GM12878 (cell line): ENCODE measurements around the gene ITGB2. TPM values are rescaled to one million over a fixed set of nuclear protein-coding genes. Genes with fewer than 3 reads are reported as not detected.

Experiments used
- ATAC-seq: fragments of 200-7000 bp; cut with Tn5 transposase; 3 replicates; pipeline ENCODE4 v1.9.1; 2020; ENCODE audit warnings: mild to moderate bottlenecking, moderate library complexity
- BruUV-seq: library from RNA; stranded (reverse); fragments of 400-500 nt; replicated peaks from 2 replicates; lab custom pipeline; 2021; lab: Mats Ljungman, UMichigan
- CTCF ChIA-PET: fragments of 300-600 bp; sonication (Branson Sonifier 250); formaldehyde crosslinking; extraction: SDS; loops from one replicate; lab custom pipeline; 2021; ENCODE audit warnings: inconsistent platforms; lab: Yijun Ruan, JAX
- POLR2A ChIA-PET: fragments of 350-600 bp; formaldehyde crosslinking; extraction: SDS; loops from one replicate; lab custom pipeline; 2021; ENCODE audit warnings: inconsistent platforms; lab: Charles Lee
- RAD21 ChIA-PET: fragments of 300-600 bp; sonication (Branson Sonifier 250); formaldehyde crosslinking; loops from one replicate; lab custom pipeline; 2023; ENCODE audit warnings: antibody characterized with exemption; ENCODE audit not compliant: unreplicated experiment; lab: Charles Lee
- SMC1A ChIA-PET: fragments of 300-600 bp; sonication (Branson Sonifier 250); formaldehyde crosslinking; loops from one replicate; lab custom pipeline; 2023; ENCODE audit not compliant: unreplicated experiment, uncharacterized antibody; lab: Charles Lee
- DNase-seq: peaks from one replicate; pipeline ENCODE4 v3.0.0-alpha.2; 2011; ENCODE audit warnings: low read depth, low spot score
- FAIRE-seq: peaks from 3 replicates; lab custom pipeline; 2011; peaks lifted over from hg19 to GRCh38; lab: Jason Lieb, UNC
- H2AFZ ChIP-seq: 2 replicates; pipeline ENCODE4 v1.6.0; 2011; ENCODE audit warnings: low read depth, low read length, control low read depth; ENCODE audit not compliant: control insufficient read depth
- H3K27ac ChIP-seq: 2 replicates; pipeline ENCODE4 v1.5.1; 2011; ENCODE audit warnings: control low read depth; ENCODE audit not compliant: control insufficient read depth, insufficient read depth
- H3K27me3 ChIP-seq, 2 experiments: replicated peaks in 1 of 2; 2 replicates each; pipeline versions ENCODE4 v1.6.0 to v1.6.1; 2011; ENCODE audit warnings: low read length in 1 of 2; ENCODE audit not compliant: control insufficient read depth in 2 of 2, insufficient read depth in 2 of 2
- H3K36me3 ChIP-seq, 2 experiments: 2 replicates each; pipeline ENCODE4 v1.5.1; 2011; ENCODE audit warnings: low read length in 1 of 2; ENCODE audit not compliant: control insufficient read depth in 2 of 2, insufficient read depth in 2 of 2
- H3K4me1 ChIP-seq: 2 replicates; pipeline ENCODE4 v1.6.1; 2011; ENCODE audit warnings: mild to moderate bottlenecking, low read length, moderate library complexity, mixed read lengths; ENCODE audit not compliant: control insufficient read depth, insufficient read depth
- H3K4me2 ChIP-seq: 2 replicates; pipeline ENCODE4 v1.6.0; 2011; ENCODE audit warnings: control low read depth; ENCODE audit not compliant: control insufficient read depth, insufficient read depth
- H3K4me3 ChIP-seq: fragments of 200-600 bp; sonication (generic); 2 replicates; pipeline ENCODE4 v1.5.1; 2016
- H3K79me2 ChIP-seq: 2 replicates; pipeline ENCODE4 v1.6.0; 2011; ENCODE audit warnings: low read length; ENCODE audit not compliant: control insufficient read depth, insufficient read depth
- H3K9ac ChIP-seq: 2 replicates; pipeline ENCODE4 v1.8.0; 2011; ENCODE audit warnings: low read length, control low read depth, mixed read lengths; ENCODE audit not compliant: control insufficient read depth, insufficient read depth
- H3K9me3 ChIP-seq: replicated peaks from 3 replicates; pipeline ENCODE4 v1.5.1; 2011; ENCODE audit warnings: mild to moderate bottlenecking, low read length; ENCODE audit not compliant: control insufficient read depth, insufficient read depth
- H4K20me1 ChIP-seq: 2 replicates; pipeline ENCODE4 v1.6.0; 2011; ENCODE audit not compliant: control insufficient read depth, insufficient read depth
- ATF7 ChIP-seq: fragments of 450-650 bp; IDR thresholded peaks from 2 replicates; pipeline ENCODE4 v1.6.1; 2016; ENCODE audit warnings: low read depth, mild to moderate bottlenecking
- BCLAF1 ChIP-seq: fragments of 450-650 bp; IDR thresholded peaks from 2 replicates; pipeline ENCODE4 v1.6.1; 2017; ENCODE audit warnings: antibody characterized with exemption, mild to moderate bottlenecking, moderate library complexity
- ELK1 ChIP-seq: IDR thresholded peaks from 2 replicates; pipeline ENCODE4 v1.6.1; 2012; ENCODE audit warnings: low read depth, low read length, improper control_type of control experiment
- NR2F1 ChIP-seq: fragments of 450-650 bp; conservative IDR thresholded peaks from 2 replicates; pipeline ENCODE4 v1.6.1; 2017; ENCODE audit warnings: mild to moderate bottlenecking
- POLR2AphosphoS5 ChIP-seq: IDR thresholded peaks from 2 replicates; pipeline ENCODE4 v1.6.1; 2011; ENCODE audit warnings: mild to moderate bottlenecking, low read length, inconsistent platforms
- ZBTB40 ChIP-seq: fragments of 450-650 bp; IDR thresholded peaks from 2 replicates; pipeline ENCODE4 v1.6.1; 2016; ENCODE audit warnings: mild to moderate bottlenecking, moderate library complexity, borderline replicate concordance
- WGBS: methylation state at CpG from one replicate; pipeline ENCODE4 v1.1.6; 2016; ENCODE audit warnings: low lambda C conversion rate; ENCODE audit not compliant: insufficient replicate concordance, insufficient coverage; ENCODE audit errors: missing lambda C conversion rate; 5-methylcytosine and 5-hydroxymethylcytosine counted together
- in situ Hi-C: fragments of 300-500 bp; cut with MboI; formaldehyde crosslinking; loops from 9 replicates; pipeline ENCODE4 v1.14.3; 2018; ENCODE audit warnings: mixed read lengths
- intact Hi-C: fragments of 100-400 bp; cut with micrococcal nuclease; formaldehyde crosslinking; loops from one replicate; pipeline ENCODE4 v1.14.2; 2022; ENCODE audit not compliant: unreplicated experiment
- polyA plus RNA-seq, 11 experiments: library from polyadenylated mRNA; depleted of rRNA in 4 of 11; unstranded in 6 of 11; stranded (reverse) in 5 of 11; fragments of >200 nt; fragmentation: Nextera tagmentation in 4 of 11; fragmentation: Illumina TruSeq in 1 of 11; extraction: Ambion mirVana in 4 of 11; extraction: Trizol in 1 of 11; gene quantifications; 1 replicate in 1 of 11; 2 replicates in 10 of 11; pipeline versions ENCODE4 v1.2.1 to v1.2.3, GENCODE V29; 2011 to 2016; ENCODE audit warnings: inconsistent platforms in 2 of 11, missing spikeins in 2 of 11, low read depth in 1 of 11
- total RNA-seq, 4 experiments: library from RNA; depleted of rRNA in 3 of 4; stranded (reverse); fragments of >200 nt in 3 of 4; fragmentation: Illumina TruSeq in 1 of 4; extraction: Trizol in 1 of 4; gene quantifications; 2 replicates each; pipeline versions ENCODE4 v1.2.1 to v1.2.3, GENCODE V29; 2013 to 2021
- TF ChIP-seq, protein P1 (sequence below): fragments of 450-650 bp; IDR thresholded peaks from 2 replicates; pipeline ENCODE4 v1.6.1; 2017; ENCODE audit warnings: mild to moderate bottlenecking, moderate library complexity

Gene ITGB2
- total and polyA plus RNA-seq, 10 of the 15 experiments (the other 5 are each of a cell fraction or from before 2014, with no cell fraction given), result 8.0 to 172 (median 58.9) TPM

DNA sequence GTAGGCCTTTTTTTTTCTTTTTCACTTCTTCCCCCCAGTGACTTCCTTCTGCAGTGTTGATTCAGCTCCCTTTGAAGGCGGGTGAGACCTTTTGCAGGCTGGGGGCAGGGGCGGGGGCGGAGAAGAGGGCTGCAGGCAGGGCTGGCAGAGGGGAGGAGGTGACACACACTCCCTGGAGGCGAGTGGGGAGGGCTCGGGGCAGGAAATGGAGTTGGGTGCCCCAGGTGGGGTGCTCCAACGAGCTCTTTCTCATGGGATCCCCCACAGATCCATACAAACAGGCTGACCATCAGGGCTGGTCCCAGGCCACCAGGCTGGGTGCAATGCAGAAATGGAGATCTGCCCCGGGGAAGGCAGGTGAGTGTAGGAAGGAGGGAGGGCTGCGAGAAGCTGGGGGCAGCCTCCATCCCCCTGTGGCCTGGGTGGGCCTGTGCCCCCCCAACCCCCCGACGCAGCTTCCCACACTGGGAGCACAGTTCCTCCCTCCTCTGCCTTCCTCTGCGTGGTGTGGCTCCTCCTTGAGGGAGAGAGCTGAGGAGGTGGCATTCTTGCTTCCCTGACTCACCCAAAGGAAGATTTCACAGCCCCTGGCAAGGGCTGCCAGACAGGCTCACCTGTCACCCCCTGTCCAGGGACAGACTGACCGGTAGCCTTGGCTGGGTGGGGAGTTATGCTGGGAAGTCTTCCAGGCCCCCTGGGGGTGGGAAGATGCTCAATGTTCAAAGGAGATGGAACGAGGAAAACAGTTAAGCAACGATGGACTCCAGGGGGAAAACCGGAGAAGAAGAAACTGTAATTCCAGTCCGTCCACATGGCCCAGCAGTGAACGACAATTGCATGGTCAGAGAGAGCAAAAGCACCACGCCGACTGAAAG is 7.1 kb upstream of the ITGB2 start:
- intact Hi-C loops, result no loop called here
- TF ChIP-seq BCLAF1, result no peak
- TF ChIP-seq POLR2AphosphoS5, result peak; percentile 48; the same call in 1 of the 2 replicates
- TF ChIP-seq ELK1, result no peak
- 0 out of 2 replicates have a peak, but pooled peaks have one; percentile 34 for TF ChIP-seq ZBTB40
- TF ChIP-seq ATF7, result peak; percentile 90
- TF ChIP-seq, protein P1, sequence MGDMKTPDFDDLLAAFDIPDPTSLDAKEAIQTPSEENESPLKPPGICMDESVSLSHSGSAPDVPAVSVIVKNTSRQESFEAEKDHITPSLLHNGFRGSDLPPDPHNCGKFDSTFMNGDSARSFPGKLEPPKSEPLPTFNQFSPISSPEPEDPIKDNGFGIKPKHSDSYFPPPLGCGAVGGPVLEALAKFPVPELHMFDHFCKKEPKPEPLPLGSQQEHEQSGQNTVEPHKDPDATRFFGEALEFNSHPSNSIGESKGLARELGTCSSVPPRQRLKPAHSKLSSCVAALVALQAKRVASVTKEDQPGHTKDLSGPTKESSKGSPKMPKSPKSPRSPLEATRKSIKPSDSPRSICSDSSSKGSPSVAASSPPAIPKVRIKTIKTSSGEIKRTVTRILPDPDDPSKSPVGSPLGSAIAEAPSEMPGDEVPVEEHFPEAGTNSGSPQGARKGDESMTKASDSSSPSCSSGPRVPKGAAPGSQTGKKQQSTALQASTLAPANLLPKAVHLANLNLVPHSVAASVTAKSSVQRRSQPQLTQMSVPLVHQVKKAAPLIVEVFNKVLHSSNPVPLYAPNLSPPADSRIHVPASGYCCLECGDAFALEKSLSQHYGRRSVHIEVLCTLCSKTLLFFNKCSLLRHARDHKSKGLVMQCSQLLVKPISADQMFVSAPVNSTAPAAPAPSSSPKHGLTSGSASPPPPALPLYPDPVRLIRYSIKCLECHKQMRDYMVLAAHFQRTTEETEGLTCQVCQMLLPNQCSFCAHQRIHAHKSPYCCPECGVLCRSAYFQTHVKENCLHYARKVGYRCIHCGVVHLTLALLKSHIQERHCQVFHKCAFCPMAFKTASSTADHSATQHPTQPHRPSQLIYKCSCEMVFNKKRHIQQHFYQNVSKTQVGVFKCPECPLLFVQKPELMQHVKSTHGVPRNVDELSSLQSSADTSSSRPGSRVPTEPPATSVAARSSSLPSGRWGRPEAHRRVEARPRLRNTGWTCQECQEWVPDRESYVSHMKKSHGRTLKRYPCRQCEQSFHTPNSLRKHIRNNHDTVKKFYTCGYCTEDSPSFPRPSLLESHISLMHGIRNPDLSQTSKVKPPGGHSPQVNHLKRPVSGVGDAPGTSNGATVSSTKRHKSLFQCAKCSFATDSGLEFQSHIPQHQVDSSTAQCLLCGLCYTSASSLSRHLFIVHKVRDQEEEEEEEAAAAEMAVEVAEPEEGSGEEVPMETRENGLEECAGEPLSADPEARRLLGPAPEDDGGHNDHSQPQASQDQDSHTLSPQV, result 0 out of 2 replicates have a peak, but pooled peaks have one; percentile 27
- peak; percentile 90 for TF ChIP-seq NR2F1

More for the DNA sequence above, 7.1 kb upstream of the ITGB2 start:
- no peaks in the 10 kb centered on the region for H4K20me1 ChIP-seq
- peak overlapping the region; percentile 26; the same call in 1 of the 2 replicates for H2AFZ ChIP-seq
- CTCF ChIA-PET, result interaction anchor here (0.6 to 2.9 kb wide), 16 partner anchors 8 to 632 kb away, joined by 3 to 14 read pairs (median 4); partner anchors contain the start of gene UBE2G2
- H3K27me3 ChIP-seq, result no peaks in the 10 kb centered on the region
- H3K4me3 ChIP-seq, result peak overlapping the region; percentile 59
- POLR2A ChIA-PET, result interaction anchor here (0.6 to 5.7 kb wide), 19 partner anchors 7 to 184 kb away, joined by 3 to 59 read pairs (median 7); partner anchors contain the start of genes ITGB2, PTTG1IP and SUMO3
- no peaks in the 10 kb centered on the region for H3K9me3 ChIP-seq
- SMC1A ChIA-PET, result interaction anchor here (0.8 to 4.7 kb wide), 10 partner anchors 11 to 182 kb away, joined by 3 to 31 read pairs (median 4); partner anchors contain the start of genes PTTG1IP and UBE2G2
- H3K9ac ChIP-seq, result peak overlapping the region; percentile 50
- in situ Hi-C loops, result no loop called here
- peaks cover 15% of the 10 kb centered on the region for H3K79me2 ChIP-seq
- peak; percentile 72 for ATAC-seq
- H3K36me3 ChIP-seq, result no peaks in the 10 kb centered on the region
- peak overlapping the region; percentile 91 for H3K27ac ChIP-seq
- TSS peak; percentile 57 for BruUV-seq
- FAIRE-seq, result peak; percentile 54
- DNase-seq, result peak; percentile 87
- RAD21 ChIA-PET, result interaction anchor here (0.6 to 4.4 kb wide), 23 partner anchors 8 to 1208 kb away, joined by 3 to 23 read pairs (median 5); partner anchors contain the start of genes PTTG1IP and UBE2G2
- peak overlapping the region; percentile 58 for H3K4me2 ChIP-seq
- H3K4me1 ChIP-seq, result peaks cover 43% of the 10 kb centered on the region
- WGBS, result under 1% methylated on average over 19 of the region's 19 CpGs
